Fibroblast of lung (primary cell): ENCODE data around the gene SMG6.

Source experiments
- EZH2 ChIP-seq: IDR thresholded peaks from 2 replicates; pipeline ENCODE4 v1.5.1; 2012; ENCODE audit warnings: low read length, control low read depth, mild to moderate bottlenecking; ENCODE audit errors: missing control alignments
- TF ChIP-seq, protein P1 (sequence below), 2 donors: IDR thresholded peaks in 1 of 2; conservative IDR thresholded peaks in 1 of 2; 1 replicate in 1 of 2; 2 replicates in 1 of 2; pipeline ENCODE4 v1.5.1; 2011 to 2012; ENCODE audit warnings: low read length in 2 of 2, control low read depth in 1 of 2, inconsistent platforms in 1 of 2, low read depth in 1 of 2, mild to moderate bottlenecking in 1 of 2

DNA sequence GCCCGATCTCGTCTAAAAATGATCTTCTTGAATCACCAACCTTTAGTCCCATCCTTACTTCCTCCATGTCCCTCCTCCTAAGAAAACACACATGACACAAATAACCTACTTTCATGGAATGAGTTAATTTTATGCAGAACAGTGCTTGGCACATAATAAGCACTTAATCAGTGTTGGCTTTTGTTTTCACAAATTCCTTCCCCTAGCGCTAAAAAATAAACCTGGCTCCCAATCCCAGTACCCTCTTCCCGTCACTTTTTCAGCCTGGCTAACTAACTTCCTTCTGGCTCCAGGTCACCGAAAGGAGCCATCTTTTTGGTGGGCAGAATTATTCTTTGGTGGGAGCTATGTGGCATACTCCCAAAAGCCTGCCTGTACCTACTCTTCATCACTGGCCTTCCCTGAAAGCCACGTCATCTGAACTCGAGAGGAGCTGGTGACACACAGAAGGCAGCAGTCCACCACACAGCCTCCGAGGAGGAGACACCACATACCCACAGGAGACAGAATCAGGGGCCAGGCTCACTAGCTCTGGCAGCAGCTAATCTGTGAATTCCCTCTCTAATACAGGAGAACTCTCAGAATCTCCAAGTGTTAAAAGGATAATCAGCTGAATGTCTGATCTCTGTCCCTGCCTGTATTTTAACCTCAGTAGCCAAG, 114.5 kb downstream of the SMG6 start:
- TF ChIP-seq, protein P1, sequence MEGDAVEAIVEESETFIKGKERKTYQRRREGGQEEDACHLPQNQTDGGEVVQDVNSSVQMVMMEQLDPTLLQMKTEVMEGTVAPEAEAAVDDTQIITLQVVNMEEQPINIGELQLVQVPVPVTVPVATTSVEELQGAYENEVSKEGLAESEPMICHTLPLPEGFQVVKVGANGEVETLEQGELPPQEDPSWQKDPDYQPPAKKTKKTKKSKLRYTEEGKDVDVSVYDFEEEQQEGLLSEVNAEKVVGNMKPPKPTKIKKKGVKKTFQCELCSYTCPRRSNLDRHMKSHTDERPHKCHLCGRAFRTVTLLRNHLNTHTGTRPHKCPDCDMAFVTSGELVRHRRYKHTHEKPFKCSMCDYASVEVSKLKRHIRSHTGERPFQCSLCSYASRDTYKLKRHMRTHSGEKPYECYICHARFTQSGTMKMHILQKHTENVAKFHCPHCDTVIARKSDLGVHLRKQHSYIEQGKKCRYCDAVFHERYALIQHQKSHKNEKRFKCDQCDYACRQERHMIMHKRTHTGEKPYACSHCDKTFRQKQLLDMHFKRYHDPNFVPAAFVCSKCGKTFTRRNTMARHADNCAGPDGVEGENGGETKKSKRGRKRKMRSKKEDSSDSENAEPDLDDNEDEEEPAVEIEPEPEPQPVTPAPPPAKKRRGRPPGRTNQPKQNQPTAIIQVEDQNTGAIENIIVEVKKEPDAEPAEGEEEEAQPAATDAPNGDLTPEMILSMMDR (conservative IDR thresholded peaks at IDR 0.05 in 1 of 2, IDR thresholded peaks at IDR 0.05 in 1 of 2; ENCODE audit: low read depth in 1 of 2, low read length in 2 of 2): no peak
- TF ChIP-seq EZH2: no peak
